CD4-positive, alpha-beta T cell treated with Interleukin-12 subunit alpha and Interleukin-12 subunit beta, for 1 hour (primary cell): ENCODE data around the gene TCERG1L.
"Not testable (repeated sequence)": the region's sequence is repeated elsewhere in the genome, so short reads cannot be mapped to it uniquely, and the experiment has no call there.

ENCODE experiments used
- DNase-seq: peaks from one replicate; pipeline ENCODE4 v3.0.0-alpha.2; 2020

TCERG1L gene, protein sequence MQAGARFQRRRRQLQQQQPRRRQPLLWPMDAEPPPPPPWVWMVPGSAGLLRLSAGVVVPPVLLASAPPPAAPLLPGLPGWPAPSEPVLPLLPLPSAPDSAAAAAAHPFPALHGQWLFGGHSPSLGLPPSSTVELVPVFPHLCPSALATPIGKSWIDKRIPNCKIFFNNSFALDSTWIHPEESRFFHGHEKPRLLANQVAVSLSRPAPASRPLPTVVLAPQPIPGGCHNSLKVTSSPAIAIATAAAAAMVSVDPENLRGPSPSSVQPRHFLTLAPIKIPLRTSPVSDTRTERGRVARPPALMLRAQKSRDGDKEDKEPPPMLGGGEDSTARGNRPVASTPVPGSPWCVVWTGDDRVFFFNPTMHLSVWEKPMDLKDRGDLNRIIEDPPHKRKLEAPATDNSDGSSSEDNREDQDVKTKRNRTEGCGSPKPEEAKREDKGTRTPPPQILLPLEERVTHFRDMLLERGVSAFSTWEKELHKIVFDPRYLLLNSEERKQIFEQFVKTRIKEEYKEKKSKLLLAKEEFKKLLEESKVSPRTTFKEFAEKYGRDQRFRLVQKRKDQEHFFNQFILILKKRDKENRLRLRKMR

DNA sequence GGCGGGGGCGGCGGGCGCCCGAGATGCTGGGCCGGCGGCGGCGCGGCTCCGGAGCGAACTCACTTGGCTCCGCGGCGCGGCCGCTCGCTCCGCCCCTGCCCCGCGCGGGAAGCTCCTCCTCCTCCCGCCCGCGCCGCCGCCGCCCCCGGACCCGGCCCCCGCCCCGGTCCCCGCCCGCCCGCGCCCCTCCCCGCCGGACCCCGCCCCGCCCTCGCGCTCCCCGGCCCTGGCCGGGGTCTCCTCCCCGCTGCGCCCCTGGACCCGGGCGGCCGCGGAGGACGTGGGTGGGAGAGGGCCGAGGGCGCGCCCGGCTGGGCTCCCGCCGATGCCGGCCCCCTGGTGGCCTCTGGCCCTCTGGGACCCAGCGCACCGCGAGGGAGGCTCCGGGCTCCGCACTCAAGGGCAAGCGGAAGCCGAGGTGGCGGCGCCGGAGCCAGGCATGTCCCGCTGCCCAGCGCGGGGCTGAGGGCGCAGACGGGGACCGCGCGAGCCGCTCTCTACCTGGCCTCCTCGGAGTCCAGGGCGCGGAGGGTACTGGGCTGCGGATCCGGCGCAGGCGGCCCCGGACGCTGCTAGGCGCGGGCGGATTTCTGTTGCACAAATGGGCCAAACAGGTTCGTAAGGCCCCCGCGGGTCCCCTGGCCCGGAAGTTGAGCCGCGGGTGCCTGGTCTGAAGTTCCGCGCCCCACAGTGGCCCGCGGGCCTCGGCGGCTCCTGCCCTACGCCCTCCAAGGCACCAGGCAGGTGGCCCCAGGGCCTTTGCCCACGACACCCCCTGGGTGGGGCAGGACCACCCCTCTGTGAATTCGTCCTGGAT is at the start of gene TCERG1L:
TCERG1L (minus strand) TSS at position 61 of the 817 bp plus-strand sequence. CDS start 86 bp downstream, outside the sequence.
- DNase-seq: peak; percentile 6

GRCh38 chr10:131358741-131359442 is 47.4 kb upstream of the TCERG1L start:
- DNase-seq: no peak

DNA sequence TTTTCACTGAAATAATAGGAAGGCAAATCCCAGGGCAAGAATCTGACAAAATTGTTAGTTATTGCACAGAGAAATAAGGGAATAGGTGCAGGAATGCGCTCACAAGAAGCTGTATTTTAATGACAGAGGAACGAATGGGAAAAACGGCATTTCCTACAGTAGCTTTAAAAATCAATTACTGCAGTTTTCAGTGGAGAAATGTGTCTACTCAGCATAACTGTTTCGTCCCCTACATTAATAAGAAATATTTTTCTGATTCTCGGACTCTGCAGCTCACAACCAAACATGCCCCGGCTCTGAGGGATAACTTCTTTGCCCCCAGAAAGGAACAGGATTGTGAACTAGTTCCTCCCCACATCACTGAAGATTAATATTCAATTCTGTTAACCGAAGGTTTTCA is 44.9 kb upstream of the TCERG1L start:
- DNase-seq: no peak

- DNase-seq: no peak
These were observed 44.4 kb upstream of the TCERG1L start for GRCh38 chr10:131355881-131356280.

GRCh38 chr10:131355056-131355455 is 43.5 kb upstream of the TCERG1L start:
- DNase-seq: no peak

GRCh38 chr10:131354380-131354779 is 42.9 kb upstream of the TCERG1L start:
- no peak for DNase-seq

- no peak for DNase-seq
These were observed 41.3 kb upstream of the TCERG1L start for GRCh38 chr10:131352765-131353290.

DNA sequence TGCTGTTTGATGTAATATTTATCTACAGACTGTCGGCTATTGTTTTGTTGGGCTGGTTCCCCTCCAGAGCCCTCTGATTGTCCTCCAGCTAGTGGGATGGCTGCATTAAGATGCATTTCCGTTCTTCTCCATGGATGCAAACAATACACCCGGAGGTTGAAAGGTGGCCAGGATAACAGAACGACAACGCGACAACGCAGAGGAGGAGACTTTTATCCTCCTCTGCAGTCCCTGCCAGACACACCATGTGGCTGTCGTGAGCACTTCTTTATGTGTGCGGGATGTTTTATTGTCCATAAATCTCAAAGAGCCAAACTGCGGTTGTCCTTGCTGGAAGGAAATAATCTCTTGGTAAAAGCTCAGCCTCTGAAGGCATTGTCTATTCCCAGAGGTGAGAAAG is 39.1 kb upstream of the TCERG1L start:
- no peak for DNase-seq

- DNase-seq: no peak
These were observed 38.7 kb upstream of the TCERG1L start for GRCh38 chr10:131350245-131350644.

DNA sequence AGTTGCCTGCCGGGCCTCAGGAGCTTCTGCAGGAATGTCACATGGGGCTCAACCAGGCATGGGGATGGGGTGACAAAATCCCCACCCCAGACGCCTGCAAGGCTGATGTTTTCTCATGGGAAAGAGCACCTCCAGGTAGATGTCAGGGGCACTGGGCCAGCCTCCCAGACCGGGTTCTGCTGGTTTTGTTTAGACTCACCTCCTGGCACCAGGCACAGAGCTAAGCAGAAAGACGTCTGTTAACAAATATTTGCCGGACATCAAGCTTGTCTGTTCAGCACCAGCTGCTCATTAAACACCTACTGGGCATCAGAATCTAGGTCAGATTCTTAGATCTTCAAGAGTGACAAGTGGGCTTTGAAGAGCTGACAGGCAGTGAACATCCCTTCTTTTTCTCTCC is 34.9 kb upstream of the TCERG1L start:
- DNase-seq: no peak

- DNase-seq: no peak
These were observed 34.2 kb upstream of the TCERG1L start for GRCh38 chr10:131345691-131346090.

DNA sequence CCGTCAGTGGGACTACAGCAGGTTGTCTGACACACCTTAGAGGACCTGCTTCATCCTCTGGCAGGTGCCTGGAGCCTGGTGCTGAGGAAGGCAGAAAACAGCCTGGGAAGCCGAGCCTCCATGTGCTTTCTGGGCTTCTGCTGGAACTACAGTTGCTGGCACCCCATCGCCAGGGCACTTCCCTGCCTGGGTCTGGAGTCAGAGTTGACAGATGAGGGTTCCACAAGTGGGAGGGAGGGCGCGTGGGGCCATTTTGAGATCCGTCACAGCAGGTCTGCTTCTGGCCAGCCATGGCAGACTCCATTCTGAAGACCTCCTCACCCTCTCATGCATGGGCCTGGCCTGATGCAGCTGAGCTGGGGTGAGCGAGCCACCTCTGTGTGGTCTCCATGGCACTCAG is 33.2 kb upstream of the TCERG1L start:
- no peak for DNase-seq

DNA sequence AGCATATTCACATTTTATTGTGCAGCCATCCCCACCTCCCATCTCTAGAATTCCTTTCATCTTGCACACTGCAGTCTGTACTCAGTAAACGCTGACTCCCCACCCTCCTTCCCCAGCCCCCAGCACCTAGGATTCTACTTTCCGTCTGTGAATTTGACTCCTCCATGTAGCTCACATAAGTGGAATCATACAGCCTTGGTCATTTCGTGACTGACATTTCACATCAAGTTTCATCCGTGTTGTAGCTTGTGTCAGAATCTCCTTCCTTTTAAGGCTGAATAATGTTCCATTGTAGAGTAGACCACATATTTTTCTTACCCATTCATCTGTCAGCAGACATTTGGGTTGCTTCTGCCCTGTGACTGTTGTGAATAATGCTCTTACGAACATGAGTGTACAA is 26.2 kb upstream of the TCERG1L start:
- no peak for DNase-seq

- DNase-seq: no peak
These were observed 21.3 kb upstream of the TCERG1L start for GRCh38 chr10:131332821-131333220.

DNA sequence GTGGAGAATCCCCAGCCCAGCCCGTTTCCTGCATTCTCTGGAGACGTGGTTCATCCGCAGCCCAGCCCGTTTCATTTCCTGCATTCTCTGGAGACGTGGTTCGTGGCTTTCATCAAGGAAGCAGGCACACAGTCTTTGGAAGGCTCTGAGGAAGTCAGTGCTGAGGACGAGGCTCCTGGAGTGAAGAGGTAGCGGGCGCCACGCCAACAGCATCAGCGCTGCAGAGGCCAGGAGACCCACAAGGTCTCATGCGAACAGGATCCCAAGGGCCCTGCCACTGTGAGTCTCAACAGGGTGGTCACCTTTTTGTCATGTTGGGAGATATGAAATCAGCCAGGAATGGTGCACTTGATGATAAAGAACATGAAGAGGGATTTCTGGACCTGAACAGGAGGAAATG is 12.4 kb upstream of the TCERG1L start:
- no peak for DNase-seq

GRCh38 chr10:131323025-131323424 is 11.5 kb upstream of the TCERG1L start:
- DNase-seq: no peak

DNA sequence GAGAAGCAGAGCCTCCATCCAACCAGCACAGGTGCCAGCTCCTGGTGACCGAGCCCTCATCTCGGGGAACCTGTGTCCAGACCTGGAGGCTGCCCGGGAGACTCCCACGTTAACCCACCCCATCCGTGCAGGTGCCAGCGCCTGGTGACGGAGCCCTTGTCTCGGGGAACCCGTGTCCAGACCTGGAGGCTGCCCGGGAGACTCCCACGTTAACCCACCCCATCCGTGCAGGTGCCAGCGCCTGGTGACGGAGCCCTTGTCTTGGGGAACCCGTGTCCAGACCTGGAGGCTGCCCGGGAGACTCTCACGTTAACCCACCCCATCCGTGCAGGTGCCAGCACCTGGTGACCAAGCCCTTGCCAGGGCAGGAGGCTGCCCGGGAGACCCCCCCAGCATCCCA is 11.1 kb upstream of the TCERG1L start:
- DNase-seq: not testable (repeated sequence)

DNA sequence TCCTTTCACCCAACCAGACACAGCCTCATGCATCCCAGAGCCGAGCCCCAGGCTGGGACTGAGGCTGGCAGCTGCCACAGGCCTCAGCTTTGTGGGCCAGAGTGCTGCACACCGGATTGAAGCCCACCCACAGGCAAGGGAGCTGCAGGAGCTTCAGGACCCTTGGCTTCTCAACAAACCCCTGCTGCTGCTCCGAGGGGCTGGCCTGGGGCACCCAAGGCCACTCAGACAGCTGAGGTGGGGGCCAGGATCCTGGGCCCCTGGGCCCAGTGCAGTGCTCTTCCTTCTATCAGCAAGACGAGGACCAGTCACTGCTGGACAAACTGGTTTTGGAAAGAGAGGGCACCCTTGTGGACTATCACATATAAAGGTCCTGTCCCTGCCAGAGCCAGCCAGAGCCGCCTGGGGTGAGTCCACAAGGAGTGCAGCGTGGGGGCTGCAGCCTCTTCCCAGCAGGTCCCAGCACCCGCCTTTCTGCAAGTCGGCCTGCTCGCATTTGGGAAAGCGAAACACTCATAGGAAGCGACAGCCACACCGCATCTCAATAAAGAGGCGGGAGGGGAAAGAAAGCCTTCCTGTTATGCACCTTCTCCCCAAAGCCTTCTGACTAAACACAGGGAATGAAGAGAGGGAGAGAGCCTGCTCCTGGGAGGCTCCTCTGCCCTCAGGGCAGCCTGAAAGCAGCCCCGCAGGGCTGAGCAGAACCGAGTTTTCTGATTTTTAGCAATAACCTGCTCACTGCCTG is 9.5 kb upstream of the TCERG1L start:
- DNase-seq: no peak

- DNase-seq: no peak
These were observed 7.3 kb upstream of the TCERG1L start for GRCh38 chr10:131318814-131319213.

DNA sequence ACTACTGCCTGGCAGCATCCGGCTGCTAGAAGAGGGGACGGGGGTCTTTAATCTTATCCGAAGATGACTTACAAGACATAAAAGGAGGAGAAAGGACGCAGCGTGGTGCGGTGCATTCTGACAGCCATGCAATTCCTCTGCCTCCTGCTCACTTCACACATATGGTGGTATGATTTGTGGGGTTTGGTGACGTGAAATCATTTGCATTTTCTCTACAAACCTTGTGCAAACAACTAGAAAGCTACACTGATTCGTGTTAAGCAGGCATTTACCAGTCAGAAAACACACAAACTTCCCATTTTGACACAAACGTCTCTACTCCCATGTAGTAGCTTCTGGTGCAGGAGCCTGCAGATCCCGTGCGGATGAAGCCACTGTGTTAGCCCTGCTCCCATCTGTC is 6.8 kb upstream of the TCERG1L start:
- no peak for DNase-seq

GRCh38 chr10:131316321-131317075 is 5.0 kb upstream of the TCERG1L start:
- DNase-seq: no peak
